ENCODE measurements around the gene CDC42BPA. TPM values are rescaled to one million over a fixed set of nuclear protein-coding genes. Genes with fewer than 3 reads are reported as not detected.

Gene CDC42BPA
- total RNA-seq, 1 experiment from 2014 or later, result 25.2 TPM

GRCh38 chr1:226990133-226990716, 328.1 kb downstream of the CDC42BPA start (continued):
- TF ChIP-seq, protein P1, sequence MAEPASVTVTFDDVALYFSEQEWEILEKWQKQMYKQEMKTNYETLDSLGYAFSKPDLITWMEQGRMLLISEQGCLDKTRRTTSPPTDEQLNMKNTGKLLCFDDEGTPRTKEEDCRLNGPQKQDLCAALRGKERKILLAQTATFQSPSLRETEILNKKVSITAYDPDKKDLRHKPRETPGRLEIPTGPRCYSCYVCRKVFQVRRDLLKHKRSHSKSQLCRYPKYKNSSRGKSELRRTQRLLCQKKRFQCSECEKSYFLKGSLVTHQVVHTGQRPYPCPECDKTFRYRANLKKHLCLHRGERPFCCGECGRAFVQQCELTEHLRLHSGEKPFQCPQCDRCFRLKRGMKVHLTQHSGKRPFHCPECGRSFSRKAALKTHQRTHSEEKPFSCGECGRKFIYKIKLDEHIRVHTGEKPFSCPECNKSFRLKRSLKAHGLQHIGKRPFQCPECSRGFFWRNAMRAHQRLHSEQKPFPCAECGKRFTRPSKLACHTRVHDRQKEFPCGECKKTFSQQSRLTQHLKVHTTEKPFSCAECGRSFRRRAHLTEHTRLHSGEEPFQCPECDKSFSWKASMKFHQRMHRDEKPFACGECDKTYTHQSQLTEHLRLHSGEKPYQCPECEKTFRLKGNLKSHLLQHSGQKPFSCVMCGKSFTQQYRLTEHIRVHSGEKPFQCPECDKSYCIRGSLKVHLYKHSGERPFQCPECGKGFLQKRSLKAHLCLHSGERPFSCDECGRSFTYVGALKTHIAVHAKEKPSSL (CRISPR knock-in tag; conservative IDR thresholded peaks at IDR 0.05), result no peak
- TF ChIP-seq ZNF396 (CRISPR knock-in tag; IDR thresholded peaks at IDR 0.05; ENCODE audit: borderline replicate concordance), result no peak

- ATAC-seq (no peak), DNase-seq (ENCODE audit: low spot score) (no peak)
- POLR2A ChIA-PET, result no interaction called here
- H3K4me1 Mint-ChIP-seq, result peaks cover 18% of the 10 kb centered on the region
- no peak overlapping the region for H3K4me3 Mint-ChIP-seq
- peak overlapping the region; percentile 51; the same call in 1 of the 2 replicates for H3K27ac Mint-ChIP-seq
- TF ChIP-seq, protein P2, sequence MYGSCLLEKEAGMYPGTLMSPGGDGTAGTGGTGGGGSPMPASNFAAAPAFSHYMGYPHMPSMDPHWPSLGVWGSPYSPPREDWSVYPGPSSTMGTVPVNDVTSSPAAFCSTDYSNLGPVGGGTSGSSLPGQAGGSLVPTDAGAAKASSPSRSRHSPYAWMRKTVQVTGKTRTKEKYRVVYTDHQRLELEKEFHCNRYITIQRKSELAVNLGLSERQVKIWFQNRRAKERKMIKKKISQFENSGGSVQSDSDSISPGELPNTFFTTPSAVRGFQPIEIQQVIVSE (CRISPR knock-in tag; IDR thresholded peaks at IDR 0.05; ENCODE audit: borderline replicate concordance), result no peak
- TF ChIP-seq KAT7 (CRISPR knock-in tag; IDR thresholded peaks at IDR 0.05; ENCODE audit: borderline replicate concordance) (no peak), FOXP1 (CRISPR knock-in tag; IDR thresholded peaks at IDR 0.05; ENCODE audit: borderline replicate concordance) (no peak), SMAD4 (CRISPR knock-in tag; IDR thresholded peaks at IDR 0.05) (no peak), MXD4 (CRISPR knock-in tag; IDR thresholded peaks at IDR 0.05; ENCODE audit: borderline replicate concordance) (no peak)
- H3K36me3 Mint-ChIP-seq, result peaks cover 20% of the 10 kb centered on the region
- H3K27me3 Mint-ChIP-seq (ENCODE audit: low read depth), result no peaks in the 10 kb centered on the region
- CTCF ChIA-PET, result no interaction called here
- H3K9me3 Mint-ChIP-seq, result no peaks in the 10 kb centered on the region
Measured at GRCh38 chr1:226989085-226989920, 329.0 kb downstream of the CDC42BPA start.

DNA sequence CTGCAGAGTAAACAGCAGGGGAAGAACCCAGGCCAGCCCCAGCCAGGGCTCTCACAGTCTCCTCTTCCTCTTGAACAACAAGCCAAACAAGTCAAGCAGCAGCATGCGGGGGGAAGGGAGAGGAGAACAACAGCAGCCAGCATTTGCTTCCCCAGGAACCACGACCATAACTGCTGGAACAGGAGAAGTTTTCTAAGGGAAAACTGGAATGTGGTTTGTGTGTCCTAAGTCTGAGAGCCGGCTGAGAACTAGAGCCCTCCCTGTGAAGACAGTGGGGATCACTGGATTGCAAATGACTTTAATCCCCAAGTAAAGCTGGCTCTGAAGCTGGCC, 330.0 kb downstream of the CDC42BPA start:
- Mint-ChIP-seq H3K36me3 (peaks cover 17% of the 10 kb centered on the region), H3K4me3 (no peak overlapping the region), H3K9me3 (no peaks in the 10 kb centered on the region), H3K4me1 (peaks cover 12% of the 10 kb centered on the region), H3K27ac (peak overlapping the region; percentile 87), H3K27me3 (ENCODE audit: low read depth) (no peaks in the 10 kb centered on the region)
- ChIA-PET CTCF (no interaction called here), POLR2A (no interaction called here)
- TF ChIP-seq FOXJ3 (CRISPR knock-in tag; IDR thresholded peaks at IDR 0.05; ENCODE audit: borderline replicate concordance), result no peak
- no peak for TF ChIP-seq CREM (CRISPR knock-in tag; IDR thresholded peaks at IDR 0.05)
- TF ChIP-seq ZNF416 (CRISPR knock-in tag; IDR thresholded peaks at IDR 0.05), result no peak
- TF ChIP-seq, protein P3, sequence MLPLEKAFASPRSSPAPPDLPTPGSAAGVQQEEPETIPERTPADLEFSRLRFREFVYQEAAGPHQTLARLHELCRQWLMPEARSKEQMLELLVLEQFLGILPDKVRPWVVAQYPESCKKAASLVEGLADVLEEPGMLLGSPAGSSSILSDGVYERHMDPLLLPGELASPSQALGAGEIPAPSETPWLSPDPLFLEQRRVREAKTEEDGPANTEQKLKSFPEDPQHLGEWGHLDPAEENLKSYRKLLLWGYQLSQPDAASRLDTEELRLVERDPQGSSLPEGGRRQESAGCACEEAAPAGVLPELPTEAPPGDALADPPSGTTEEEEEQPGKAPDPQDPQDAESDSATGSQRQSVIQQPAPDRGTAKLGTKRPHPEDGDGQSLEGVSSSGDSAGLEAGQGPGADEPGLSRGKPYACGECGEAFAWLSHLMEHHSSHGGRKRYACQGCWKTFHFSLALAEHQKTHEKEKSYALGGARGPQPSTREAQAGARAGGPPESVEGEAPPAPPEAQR (CRISPR knock-in tag; IDR thresholded peaks at IDR 0.05), result no peak
- TF ChIP-seq IRF1 (CRISPR knock-in tag; IDR thresholded peaks at IDR 0.05), result no peak
- TF ChIP-seq NFE2L1 (CRISPR knock-in tag; IDR thresholded peaks at IDR 0.05), result no peak
- no peak for TF ChIP-seq E2F5 (CRISPR knock-in tag; IDR thresholded peaks at IDR 0.05)
- TF ChIP-seq, protein P4, sequence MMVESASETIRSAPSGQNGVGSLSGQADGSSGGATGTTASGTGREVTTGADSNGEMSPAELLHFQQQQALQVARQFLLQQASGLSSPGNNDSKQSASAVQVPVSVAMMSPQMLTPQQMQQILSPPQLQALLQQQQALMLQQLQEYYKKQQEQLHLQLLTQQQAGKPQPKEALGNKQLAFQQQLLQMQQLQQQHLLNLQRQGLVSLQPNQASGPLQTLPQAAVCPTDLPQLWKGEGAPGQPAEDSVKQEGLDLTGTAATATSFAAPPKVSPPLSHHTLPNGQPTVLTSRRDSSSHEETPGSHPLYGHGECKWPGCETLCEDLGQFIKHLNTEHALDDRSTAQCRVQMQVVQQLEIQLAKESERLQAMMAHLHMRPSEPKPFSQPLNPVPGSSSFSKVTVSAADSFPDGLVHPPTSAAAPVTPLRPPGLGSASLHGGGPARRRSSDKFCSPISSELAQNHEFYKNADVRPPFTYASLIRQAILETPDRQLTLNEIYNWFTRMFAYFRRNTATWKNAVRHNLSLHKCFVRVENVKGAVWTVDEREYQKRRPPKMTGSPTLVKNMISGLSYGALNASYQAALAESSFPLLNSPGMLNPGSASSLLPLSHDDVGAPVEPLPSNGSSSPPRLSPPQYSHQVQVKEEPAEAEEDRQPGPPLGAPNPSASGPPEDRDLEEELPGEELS (CRISPR knock-in tag; IDR thresholded peaks at IDR 0.05), result no peak
- no peak for DNase-seq (ENCODE audit: low spot score)
- peak; percentile 53 for ATAC-seq
